ENCODE results near the gene PRR5L.

GRCh38 chr11:36278531-36279282 lies 17.4 kb upstream of the PRR5L start:
- TF ChIP-seq CTCF (IDR thresholded peaks at IDR 0.05) (no peak), ZFX (IDR thresholded peaks at IDR 0.05; ENCODE audit: borderline replicate concordance) (no peak)

All from 22Rv1 (cell line).